ENCODE results near the gene CDC20.

DNA sequence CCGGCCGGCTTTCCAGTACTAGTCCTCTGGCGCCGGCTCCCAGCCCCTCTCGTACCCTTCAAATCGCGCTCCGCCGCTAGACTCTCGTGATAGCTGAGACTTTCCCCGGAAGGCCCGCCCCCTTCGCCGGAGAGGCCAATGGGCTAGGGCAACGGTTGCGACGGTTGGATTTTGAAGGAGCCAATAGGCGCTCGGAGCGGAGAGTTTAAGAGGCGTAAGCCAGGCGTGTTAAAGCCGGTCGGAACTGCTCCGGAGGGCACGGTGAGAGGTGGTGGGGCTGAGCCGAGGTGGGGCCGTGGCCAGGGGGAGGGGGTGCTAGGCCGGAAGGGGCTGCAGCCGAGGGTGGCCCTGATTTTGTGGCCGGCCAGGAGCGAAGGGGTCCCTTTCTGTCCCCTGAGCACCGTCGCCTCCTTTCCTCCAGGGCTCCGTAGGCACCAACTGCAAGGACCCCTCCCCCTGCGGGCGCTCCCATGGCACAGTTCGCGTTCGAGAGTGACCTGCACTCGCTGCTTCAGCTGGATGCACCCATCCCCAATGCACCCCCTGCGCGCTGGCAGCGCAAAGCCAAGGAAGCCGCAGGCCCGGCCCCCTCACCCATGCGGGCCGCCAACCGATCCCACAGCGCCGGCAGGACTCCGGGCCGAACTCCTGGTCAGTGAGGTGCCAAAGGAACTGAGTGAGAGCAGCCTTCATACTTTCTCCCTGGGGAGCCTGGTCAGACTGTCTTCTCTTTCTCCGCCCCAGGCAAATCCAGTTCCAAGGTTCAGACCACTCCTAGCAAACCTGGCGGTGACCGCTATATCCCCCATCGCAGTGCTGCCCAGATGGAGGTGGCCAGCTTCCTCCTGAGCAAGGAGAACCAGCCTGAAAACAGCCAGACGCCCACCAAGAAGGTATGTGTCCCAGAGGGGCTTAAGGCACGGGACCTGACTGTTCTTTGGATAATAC lies at the start of gene CDC20:
- TF ChIP-seq POLR2AphosphoS5 (IDR thresholded peaks at IDR 0.05; ENCODE audit: low read depth, low read length) (0 out of 2 replicates have a peak, but pooled peaks have one; percentile 44), POLR2A (IDR thresholded peaks at IDR 0.05; ENCODE audit: low read depth, low read length) (peak; percentile 66), TAF1 (IDR thresholded peaks at IDR 0.05; ENCODE audit: borderline replicate concordance, low read depth, low read length) (no peak; the same call in 1 of the 2 replicates)

All from GM12892 (cell line).